Lower leg skin (tissue), 4 donors: ENCODE results near the gene EFR3B. TPM values are rescaled to one million over a fixed set of nuclear protein-coding genes. Genes with fewer than 3 reads are reported as not detected.
A peak's percentile ranks its signal among the peaks of the same experiment; 100 is the strongest.

Source experiments
- DNase-seq, 2 donors: peaks; one replicate each; pipeline ENCODE4 v3.0.0-alpha.2; 2019; ENCODE audit warnings: low spot score in 2 of 2
- H3K4me3 ChIP-seq: fragments of 200-600 bp; sonication (generic); 2 replicates; pipeline ENCODE4 v1.5.1; 2017; ENCODE audit warnings: mild to moderate bottlenecking, low read depth; ENCODE audit not compliant: poor library complexity, severe bottlenecking
- POLR2A ChIP-seq, 2 donors: fragments of 450-650 bp; IDR thresholded peaks; one replicate each; pipeline ENCODE4 v1.6.1; 2016 to 2017; ENCODE audit warnings: antibody characterized with exemption in 2 of 2, mild to moderate bottlenecking in 1 of 2, moderate library complexity in 1 of 2
- WGBS, 2 donors: methylation state at CpG; one replicate each; pipeline ENCODE4 v1.1.5; 2018; 5-methylcytosine and 5-hydroxymethylcytosine counted together
- intact Hi-C: fragments of 100-400 bp; cut with DNase I; formaldehyde crosslinking; loops from one replicate; pipeline ENCODE4 v1.15.0; 2023; ENCODE audit warnings: low total_unique reads
- total RNA-seq, 4 donors: library from RNA; depleted of rRNA; stranded (reverse); fragments of >200 nt; gene quantifications; one replicate each; pipeline ENCODE4 v1.1.0, GENCODE V29; 2016
- TF ChIP-seq, protein P1 (sequence below), 3 donors: fragments of 450-650 bp; IDR thresholded peaks; one replicate each; pipeline ENCODE4 v1.5.1; 2016; ENCODE audit warnings: antibody characterized with exemption in 3 of 3, mild to moderate bottlenecking in 3 of 3, moderate library complexity in 2 of 3

The EFR3B gene
- total RNA-seq, 4 donors from 2014 or later, result 0.42 to 1.8 (median 1.5) TPM; not detected in 1

DNA sequence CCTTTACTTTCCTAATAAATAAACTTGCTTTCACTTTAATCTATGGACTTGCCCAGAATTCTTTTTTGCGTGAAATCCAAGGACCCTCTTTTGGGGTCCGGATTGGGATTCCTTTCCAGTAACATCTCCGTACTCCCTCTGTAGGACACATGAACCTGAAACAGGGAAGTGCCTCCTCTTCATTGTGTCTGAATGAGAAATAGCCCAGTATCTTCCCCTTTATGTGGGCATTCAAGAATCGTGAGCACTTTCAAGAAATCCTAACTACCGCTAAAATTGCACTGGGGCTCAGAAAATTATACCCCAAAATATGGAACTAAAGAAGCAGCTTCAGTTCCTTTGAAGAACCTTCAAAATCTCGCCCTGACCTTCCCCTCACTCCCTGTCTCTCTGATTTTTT is 134.3 kb downstream of the EFR3B start:
- no peak for DNase-seq
- TF ChIP-seq POLR2A (IDR thresholded peaks at IDR 0.05), result no peak
- TF ChIP-seq, protein P1, sequence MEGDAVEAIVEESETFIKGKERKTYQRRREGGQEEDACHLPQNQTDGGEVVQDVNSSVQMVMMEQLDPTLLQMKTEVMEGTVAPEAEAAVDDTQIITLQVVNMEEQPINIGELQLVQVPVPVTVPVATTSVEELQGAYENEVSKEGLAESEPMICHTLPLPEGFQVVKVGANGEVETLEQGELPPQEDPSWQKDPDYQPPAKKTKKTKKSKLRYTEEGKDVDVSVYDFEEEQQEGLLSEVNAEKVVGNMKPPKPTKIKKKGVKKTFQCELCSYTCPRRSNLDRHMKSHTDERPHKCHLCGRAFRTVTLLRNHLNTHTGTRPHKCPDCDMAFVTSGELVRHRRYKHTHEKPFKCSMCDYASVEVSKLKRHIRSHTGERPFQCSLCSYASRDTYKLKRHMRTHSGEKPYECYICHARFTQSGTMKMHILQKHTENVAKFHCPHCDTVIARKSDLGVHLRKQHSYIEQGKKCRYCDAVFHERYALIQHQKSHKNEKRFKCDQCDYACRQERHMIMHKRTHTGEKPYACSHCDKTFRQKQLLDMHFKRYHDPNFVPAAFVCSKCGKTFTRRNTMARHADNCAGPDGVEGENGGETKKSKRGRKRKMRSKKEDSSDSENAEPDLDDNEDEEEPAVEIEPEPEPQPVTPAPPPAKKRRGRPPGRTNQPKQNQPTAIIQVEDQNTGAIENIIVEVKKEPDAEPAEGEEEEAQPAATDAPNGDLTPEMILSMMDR (IDR thresholded peaks at IDR 0.05), result no peak
- no peak overlapping the region for H3K4me3 ChIP-seq
- intact Hi-C loops, result no loop called here
- WGBS, 2 donors, result 80 to 82% methylated on average over 6 of the region's 6 CpGs

DNA sequence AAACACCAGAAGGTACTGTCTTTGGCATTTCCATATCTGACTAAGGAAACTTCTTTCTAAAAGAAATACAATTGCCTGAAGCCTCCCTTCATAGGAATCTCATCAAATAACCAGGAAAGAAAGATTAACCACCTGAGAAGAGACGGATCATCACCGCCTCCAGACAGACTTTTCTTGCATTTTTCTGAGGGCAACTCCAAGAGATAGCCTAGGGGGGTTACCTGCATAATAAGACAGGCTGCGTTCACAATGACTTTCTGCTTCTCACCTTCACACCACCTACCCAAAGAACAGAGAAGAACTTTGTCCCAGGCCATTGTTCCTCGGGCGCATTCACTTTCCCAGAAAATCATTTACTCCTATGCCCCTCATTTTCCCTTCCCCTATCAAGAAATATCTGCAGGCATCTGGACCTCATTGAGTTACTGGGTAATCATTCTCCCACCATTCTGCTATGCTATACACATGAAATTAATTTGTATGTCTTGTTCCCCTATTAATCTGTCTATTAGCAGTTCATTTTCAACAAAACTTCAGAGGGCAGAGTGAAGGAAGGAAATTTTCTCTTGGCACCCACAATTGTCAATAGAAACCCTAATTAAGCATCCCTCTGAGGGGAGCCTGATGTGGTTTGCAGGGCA is 134.8 kb downstream of the EFR3B start:
- TF ChIP-seq, protein P1 (IDR thresholded peaks at IDR 0.05), result no peak
- H3K4me3 ChIP-seq, result no peak overlapping the region
- no peak for DNase-seq
- 66 to 79% methylated on average over 5 of the region's 5 CpGs for WGBS, 2 donors
- intact Hi-C loops, result no loop called here

DNA sequence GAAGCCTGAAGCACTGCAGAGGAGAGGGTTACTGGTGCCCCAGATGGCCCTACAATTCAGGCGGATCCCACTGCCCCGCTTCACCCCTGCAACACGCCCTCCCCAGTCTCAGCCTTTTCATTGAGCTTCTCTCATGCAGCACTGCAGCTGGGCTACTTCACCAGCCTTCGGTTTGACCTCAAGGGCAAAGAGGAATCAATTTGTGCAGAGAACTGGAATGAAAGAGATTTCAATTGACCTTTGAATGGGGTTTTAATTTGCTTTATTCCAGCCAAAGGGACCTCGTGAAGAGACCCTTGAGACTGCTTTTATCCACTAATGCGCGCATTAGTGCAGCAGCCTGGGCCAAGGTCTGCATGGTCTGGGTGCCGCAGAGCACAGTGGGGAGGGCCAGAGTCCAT is 135.3 kb downstream of the EFR3B start:
- 78 to 81% methylated on average over 8 of the region's 8 CpGs for WGBS, 2 donors
- DNase-seq, result no peak
- intact Hi-C loops, result no loop called here
- TF ChIP-seq, protein P1 (IDR thresholded peaks at IDR 0.05), result no peak
- TF ChIP-seq POLR2A (IDR thresholded peaks at IDR 0.05), result no peak
- no peak overlapping the region for H3K4me3 ChIP-seq

DNA sequence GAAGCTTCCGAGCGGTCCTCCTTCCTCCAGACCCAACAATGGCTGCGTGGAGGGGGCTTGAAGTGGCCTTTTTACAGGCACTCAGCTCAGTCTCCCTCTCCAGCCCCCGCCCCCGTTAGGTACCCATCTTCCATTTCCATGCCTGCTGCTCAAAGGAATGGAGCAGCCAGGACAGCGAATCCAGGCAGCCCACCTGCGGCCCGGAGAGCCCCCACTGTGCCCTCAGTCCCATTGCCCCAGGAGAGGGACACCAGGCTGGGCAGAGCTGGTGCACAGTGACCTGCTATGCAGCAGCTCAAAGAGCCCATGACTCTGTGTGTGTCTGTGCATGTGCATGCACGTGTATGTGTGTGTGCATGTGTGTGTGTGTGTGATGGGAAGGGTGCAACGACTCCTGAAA is 137.1 kb downstream of the EFR3B start:
- WGBS, 2 donors, result 89 to 92% methylated on average over 9 to 10 of the region's 10 CpGs
- TF ChIP-seq, protein P1 (IDR thresholded peaks at IDR 0.05), result no peak
- no peak for TF ChIP-seq POLR2A (IDR thresholded peaks at IDR 0.05)
- H3K4me3 ChIP-seq, result no peak overlapping the region
- intact Hi-C loops, result no loop called here
- no peak for DNase-seq

DNA sequence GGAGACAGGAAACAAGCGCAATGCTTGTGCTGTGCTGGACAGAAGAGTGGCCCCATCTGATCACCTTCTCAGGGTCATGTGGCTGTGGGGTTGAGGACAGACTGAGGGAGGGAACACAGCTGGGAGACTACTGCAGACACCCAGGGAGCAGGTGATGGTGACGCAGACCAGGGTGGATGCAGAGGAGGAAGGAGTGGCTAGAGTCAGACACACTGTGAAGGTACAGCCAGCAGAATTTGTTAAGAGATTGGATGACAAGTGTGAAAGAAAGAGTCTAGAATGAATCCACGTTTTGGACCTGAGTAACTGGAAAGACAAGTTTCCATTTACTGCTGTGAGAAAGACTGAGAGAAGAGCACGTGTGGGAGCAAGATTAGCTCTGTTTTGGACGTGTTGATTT is 142.4 kb downstream of the EFR3B start:
- TF ChIP-seq, protein P1 (IDR thresholded peaks at IDR 0.05), result no peak
- no peak for TF ChIP-seq POLR2A (IDR thresholded peaks at IDR 0.05)
- 36 to 39% methylated on average over 5 of the region's 5 CpGs for WGBS, 2 donors
- DNase-seq, result peak in 1 of 2 donors; percentile 35
- H3K4me3 ChIP-seq, result no peak overlapping the region
- intact Hi-C loops, result no loop called here
